Neural cell (in vitro differentiated cells): Measurements from ENCODE around the gene L1CAM. TPM values are rescaled to one million over a fixed set of nuclear protein-coding genes. Genes with fewer than 3 reads are reported as not detected.

Source experiments
- H2AFZ ChIP-seq: fragments of 200-600, 300-800 bp; sonication (generic), shearing (Covaris generic); 2 replicates; pipeline ENCODE4 v1.6.0; 2014; ENCODE audit warnings: low read depth, mild to moderate bottlenecking, antibody characterized with exemption, low read length, moderate library complexity
- H3F3A ChIP-seq: fragments of 200-600 bp; shearing (Covaris generic); 2 replicates; pipeline ENCODE4 v1.6.1; 2016; ENCODE audit warnings: mild to moderate bottlenecking, moderate library complexity, mixed read lengths, antibody characterized with exemption, low read length; ENCODE audit not compliant: insufficient read depth, poor library complexity, severe bottlenecking
- H3K27ac ChIP-seq: fragments of 200-600, 300-800 bp; sonication (generic), shearing (Covaris generic); 2 replicates; pipeline ENCODE4 v1.5.1; 2014; ENCODE audit warnings: mild to moderate bottlenecking, low read length, moderate library complexity
- H3K27me3 ChIP-seq: fragments of 300-800, 200-600 bp; sonication (generic), shearing (Covaris generic); 2 replicates; pipeline ENCODE4 v1.6.0; 2014; ENCODE audit warnings: mild to moderate bottlenecking, low read depth, low read length, moderate library complexity; ENCODE audit not compliant: insufficient read depth
- H3K36me3 ChIP-seq: fragments of 300-800, 200-600 bp; sonication (generic), shearing (Covaris generic); 2 replicates; pipeline ENCODE4 v1.5.1; 2014; ENCODE audit warnings: mild to moderate bottlenecking, antibody characterized with exemption, low read length, moderate library complexity; ENCODE audit not compliant: insufficient read depth
- H3K4me2 ChIP-seq: fragments of 300-800, 200-600 bp; sonication (generic), shearing (Covaris generic); 2 replicates; pipeline ENCODE4 v1.6.0; 2014; ENCODE audit warnings: mild to moderate bottlenecking, low read length
- H3K4me3 ChIP-seq: fragments of 300-800, 200-600 bp; sonication (generic), shearing (Covaris generic); 2 replicates; pipeline ENCODE4 v1.5.1; 2014; ENCODE audit warnings: mild to moderate bottlenecking, low read length, moderate library complexity
- H3K79me2 ChIP-seq: fragments of 200-600 bp; shearing (Covaris generic); replicated peaks from 2 replicates; pipeline ENCODE4 v1.6.0; 2014; ENCODE audit warnings: mild to moderate bottlenecking, low read length, moderate library complexity; ENCODE audit not compliant: insufficient read depth
- H3K9ac ChIP-seq: fragments of 300-800, 200-600 bp; sonication (generic), shearing (Covaris generic); 2 replicates; pipeline ENCODE4 v1.6.1; 2016; ENCODE audit warnings: mild to moderate bottlenecking, low read length, mixed read lengths
- H3K9me2 ChIP-seq: fragments of 200-600 bp; shearing (Covaris generic); 2 replicates; pipeline ENCODE4 v1.6.1; 2016; ENCODE audit warnings: mild to moderate bottlenecking, low read length, mixed read lengths; ENCODE audit not compliant: insufficient read depth
- H3K9me3 ChIP-seq: fragments of 200-600, 300-800 bp; sonication (generic), shearing (Covaris generic); 2 replicates; pipeline ENCODE4 v1.6.1; 2016; ENCODE audit warnings: mild to moderate bottlenecking, mixed run types, low read length, moderate library complexity, mixed read lengths
- H4K20me1 ChIP-seq: fragments of 200-600 bp; shearing (Covaris generic); 2 replicates; pipeline ENCODE4 v1.6.1; 2016; ENCODE audit warnings: mild to moderate bottlenecking, mixed run types; ENCODE audit not compliant: insufficient read depth
- EP300 ChIP-seq: fragments of 450-650 bp; conservative IDR thresholded peaks from 2 replicates; pipeline ENCODE4 v1.6.1; 2014; ENCODE audit warnings: antibody characterized with exemption, mild to moderate bottlenecking, moderate library complexity; ENCODE audit not compliant: poor library complexity, severe bottlenecking
- EZH2 ChIP-seq: fragments of 200-600, 300-800 bp; shearing (Covaris generic), sonication (generic); IDR thresholded peaks from 2 replicates; pipeline ENCODE4 v1.6.1; 2014; ENCODE audit warnings: antibody characterized with exemption, low read length, borderline replicate concordance, mild to moderate bottlenecking; ENCODE audit not compliant: insufficient read depth, poor library complexity, severe bottlenecking
- MXI1 ChIP-seq: fragments of 450-650 bp; conservative IDR thresholded peaks from 2 replicates; pipeline ENCODE4 v1.6.1; 2014; ENCODE audit warnings: antibody characterized with exemption, mild to moderate bottlenecking; ENCODE audit not compliant: poor library complexity, severe bottlenecking
- POLR2AphosphoS5 ChIP-seq: IDR thresholded peaks from 2 replicates; pipeline ENCODE4 v1.6.1; 2012
- RAD21 ChIP-seq: fragments of 450-650 bp; conservative IDR thresholded peaks from 2 replicates; pipeline ENCODE4 v1.6.1; 2014; ENCODE audit warnings: antibody characterized with exemption, mild to moderate bottlenecking, moderate library complexity
- SMC3 ChIP-seq: fragments of 450-650 bp; conservative IDR thresholded peaks from 2 replicates; pipeline ENCODE4 v1.6.1; 2014; ENCODE audit warnings: antibody characterized with exemption, mild to moderate bottlenecking, moderate library complexity; ENCODE audit not compliant: poor library complexity
- TAF1 ChIP-seq: IDR thresholded peaks from 2 replicates; pipeline ENCODE4 v1.6.1; 2012; ENCODE audit warnings: low read depth
- polyA plus RNA-seq: library from polyadenylated mRNA; depleted of rRNA; stranded (reverse); fragments of >200 nt; gene quantifications from 2 replicates; pipeline ENCODE4 v1.2.3, GENCODE V29; 2014
- TF ChIP-seq, protein P1 (sequence below): IDR thresholded peaks from 2 replicates; pipeline ENCODE4 v1.6.1; 2012; ENCODE audit warnings: borderline replicate concordance
- TF ChIP-seq, protein P2 (sequence below): fragments of 450-650 bp; IDR thresholded peaks from 2 replicates; pipeline ENCODE4 v1.5.1; 2014; ENCODE audit warnings: antibody characterized with exemption, mild to moderate bottlenecking, moderate library complexity; ENCODE audit not compliant: poor library complexity, severe bottlenecking

Gene L1CAM
- polyA plus RNA-seq, 1 donor from 2014 or later = 88.0 TPM

DNA sequence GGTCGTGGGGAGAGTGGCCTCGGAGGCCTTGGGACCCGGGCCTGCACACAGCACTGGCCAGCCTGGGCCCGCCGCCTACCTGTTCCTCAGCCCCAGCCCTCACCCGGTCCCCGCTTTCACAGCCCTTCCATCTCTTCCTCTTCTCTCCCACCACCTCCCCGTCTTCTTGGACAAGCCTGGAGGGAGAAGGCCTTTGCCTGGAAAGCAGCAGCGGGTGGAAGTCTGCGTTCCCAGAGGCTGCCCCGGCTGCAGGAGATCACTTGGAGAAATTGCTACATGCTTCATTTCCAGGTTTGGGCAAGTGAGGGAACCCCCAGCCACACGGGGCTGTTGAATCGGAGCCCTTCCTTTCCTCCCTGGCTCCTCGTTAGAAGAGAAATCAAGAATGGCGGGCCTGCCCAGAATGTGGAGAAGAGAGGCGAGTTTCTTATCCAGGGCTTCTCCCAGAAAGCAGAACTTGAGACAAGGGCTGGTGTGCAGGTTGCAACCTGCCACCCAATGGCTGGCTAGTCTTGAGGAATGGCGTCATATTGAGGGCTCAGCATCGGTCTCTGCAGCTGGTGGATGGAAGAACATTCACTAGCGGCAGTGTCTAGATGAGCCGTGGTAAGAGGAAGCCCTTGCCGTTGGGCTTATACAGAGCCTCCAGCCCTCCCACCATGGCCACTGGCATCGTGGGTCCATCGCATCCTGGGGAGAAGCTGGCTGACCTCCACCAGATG, 54.4 kb downstream of the L1CAM start:
- no peaks in the 10 kb centered on the region for H3K9me3 ChIP-seq
- no peaks in the 10 kb centered on the region for H3F3A ChIP-seq
- peak overlapping the region; percentile 94 for H3K27ac ChIP-seq
- H3K9me2 ChIP-seq = no peaks in the 10 kb centered on the region
- peak overlapping the region; percentile 39 for H3K4me2 ChIP-seq
- TF ChIP-seq POLR2AphosphoS5 = no peak
- TF ChIP-seq EZH2 = no peak
- TF ChIP-seq SMC3 = no peak
- TF ChIP-seq, protein P1, sequence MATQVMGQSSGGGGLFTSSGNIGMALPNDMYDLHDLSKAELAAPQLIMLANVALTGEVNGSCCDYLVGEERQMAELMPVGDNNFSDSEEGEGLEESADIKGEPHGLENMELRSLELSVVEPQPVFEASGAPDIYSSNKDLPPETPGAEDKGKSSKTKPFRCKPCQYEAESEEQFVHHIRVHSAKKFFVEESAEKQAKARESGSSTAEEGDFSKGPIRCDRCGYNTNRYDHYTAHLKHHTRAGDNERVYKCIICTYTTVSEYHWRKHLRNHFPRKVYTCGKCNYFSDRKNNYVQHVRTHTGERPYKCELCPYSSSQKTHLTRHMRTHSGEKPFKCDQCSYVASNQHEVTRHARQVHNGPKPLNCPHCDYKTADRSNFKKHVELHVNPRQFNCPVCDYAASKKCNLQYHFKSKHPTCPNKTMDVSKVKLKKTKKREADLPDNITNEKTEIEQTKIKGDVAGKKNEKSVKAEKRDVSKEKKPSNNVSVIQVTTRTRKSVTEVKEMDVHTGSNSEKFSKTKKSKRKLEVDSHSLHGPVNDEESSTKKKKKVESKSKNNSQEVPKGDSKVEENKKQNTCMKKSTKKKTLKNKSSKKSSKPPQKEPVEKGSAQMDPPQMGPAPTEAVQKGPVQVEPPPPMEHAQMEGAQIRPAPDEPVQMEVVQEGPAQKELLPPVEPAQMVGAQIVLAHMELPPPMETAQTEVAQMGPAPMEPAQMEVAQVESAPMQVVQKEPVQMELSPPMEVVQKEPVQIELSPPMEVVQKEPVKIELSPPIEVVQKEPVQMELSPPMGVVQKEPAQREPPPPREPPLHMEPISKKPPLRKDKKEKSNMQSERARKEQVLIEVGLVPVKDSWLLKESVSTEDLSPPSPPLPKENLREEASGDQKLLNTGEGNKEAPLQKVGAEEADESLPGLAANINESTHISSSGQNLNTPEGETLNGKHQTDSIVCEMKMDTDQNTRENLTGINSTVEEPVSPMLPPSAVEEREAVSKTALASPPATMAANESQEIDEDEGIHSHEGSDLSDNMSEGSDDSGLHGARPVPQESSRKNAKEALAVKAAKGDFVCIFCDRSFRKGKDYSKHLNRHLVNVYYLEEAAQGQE = no peak
- TF ChIP-seq EP300 = no peak
- no peak for TF ChIP-seq TAF1
- TF ChIP-seq, protein P2, sequence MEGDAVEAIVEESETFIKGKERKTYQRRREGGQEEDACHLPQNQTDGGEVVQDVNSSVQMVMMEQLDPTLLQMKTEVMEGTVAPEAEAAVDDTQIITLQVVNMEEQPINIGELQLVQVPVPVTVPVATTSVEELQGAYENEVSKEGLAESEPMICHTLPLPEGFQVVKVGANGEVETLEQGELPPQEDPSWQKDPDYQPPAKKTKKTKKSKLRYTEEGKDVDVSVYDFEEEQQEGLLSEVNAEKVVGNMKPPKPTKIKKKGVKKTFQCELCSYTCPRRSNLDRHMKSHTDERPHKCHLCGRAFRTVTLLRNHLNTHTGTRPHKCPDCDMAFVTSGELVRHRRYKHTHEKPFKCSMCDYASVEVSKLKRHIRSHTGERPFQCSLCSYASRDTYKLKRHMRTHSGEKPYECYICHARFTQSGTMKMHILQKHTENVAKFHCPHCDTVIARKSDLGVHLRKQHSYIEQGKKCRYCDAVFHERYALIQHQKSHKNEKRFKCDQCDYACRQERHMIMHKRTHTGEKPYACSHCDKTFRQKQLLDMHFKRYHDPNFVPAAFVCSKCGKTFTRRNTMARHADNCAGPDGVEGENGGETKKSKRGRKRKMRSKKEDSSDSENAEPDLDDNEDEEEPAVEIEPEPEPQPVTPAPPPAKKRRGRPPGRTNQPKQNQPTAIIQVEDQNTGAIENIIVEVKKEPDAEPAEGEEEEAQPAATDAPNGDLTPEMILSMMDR = no peak
- no peak for TF ChIP-seq MXI1
- no peak for TF ChIP-seq RAD21
- H3K9ac ChIP-seq = peak overlapping the region; percentile 86
- H3K79me2 ChIP-seq = peaks cover 23% of the 10 kb centered on the region
- H4K20me1 ChIP-seq = no peaks in the 10 kb centered on the region
- H3K4me3 ChIP-seq = peak overlapping the region; percentile 65
- H2AFZ ChIP-seq = no peak overlapping the region
- no peaks in the 10 kb centered on the region for H3K36me3 ChIP-seq
- H3K27me3 ChIP-seq = no peaks in the 10 kb centered on the region

DNA sequence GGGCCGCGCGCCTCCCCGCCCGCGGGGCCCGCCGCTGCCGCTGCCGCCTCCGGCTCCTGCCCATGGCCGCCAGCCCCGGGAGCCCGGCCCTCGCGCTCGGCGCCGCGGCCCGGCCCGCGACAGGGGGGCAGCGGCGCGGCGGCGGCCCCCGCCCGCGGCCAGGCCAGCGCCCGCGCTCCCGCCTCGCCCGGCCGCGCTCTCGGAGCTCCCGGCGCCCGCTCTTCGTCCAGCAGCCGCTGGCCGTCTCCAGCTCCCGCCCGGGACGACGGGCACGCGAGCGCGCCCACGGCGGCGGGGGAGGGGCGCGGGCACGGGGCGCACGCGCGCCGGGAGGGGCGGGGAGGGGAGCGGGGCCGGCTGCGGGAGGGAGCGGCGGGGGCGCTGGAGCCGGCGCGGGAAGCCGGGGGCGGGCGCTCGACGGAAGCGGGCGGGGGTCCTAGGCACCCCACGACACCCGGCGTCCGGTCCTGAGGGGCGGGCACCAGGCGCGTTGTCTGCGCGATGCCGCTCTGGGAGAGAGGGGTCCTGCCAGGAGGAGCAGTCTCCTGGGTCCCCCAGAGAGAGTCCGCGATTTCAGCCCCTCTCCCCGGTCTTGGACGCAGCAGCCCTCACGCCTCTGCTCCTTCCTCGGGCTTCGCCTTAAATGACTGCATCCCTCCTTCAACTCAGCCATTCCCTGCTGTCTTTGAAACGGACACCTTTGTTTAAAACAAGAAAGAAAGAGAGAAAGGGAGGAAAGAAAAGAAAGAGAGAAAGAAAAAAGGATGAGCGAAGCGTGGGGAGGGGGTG, 55.1 kb downstream of the L1CAM start:
- Histone ChIP-seq H3K9me3 (no peaks in the 10 kb centered on the region), H2AFZ (no peak overlapping the region), H4K20me1 (no peaks in the 10 kb centered on the region), H3K9me2 (no peaks in the 10 kb centered on the region), H3K4me3 (peak overlapping the region; percentile 65), H3K4me2 (peak overlapping the region; percentile 39), H3K27me3 (no peaks in the 10 kb centered on the region), H3K9ac (peak overlapping the region; percentile 91), H3K36me3 (no peaks in the 10 kb centered on the region), H3K27ac (peak overlapping the region; percentile 94), H3F3A (no peaks in the 10 kb centered on the region), H3K79me2 (peaks cover 26% of the 10 kb centered on the region)
- TF ChIP-seq RAD21 (no peak), POLR2AphosphoS5 (peak; percentile 47), TAF1 (no peak)
